GM18867 (cell line): ENCODE data around the gene TOP1.

Source experiments
- ATAC-seq: cut with Tn5 transposase; IDR thresholded peaks from one replicate; pipeline ENCODE4 v1.9.1; 2021; ENCODE audit warnings: mild to moderate bottlenecking, moderate library complexity; ENCODE audit not compliant: unreplicated experiment

Gene TOP1

DNA sequence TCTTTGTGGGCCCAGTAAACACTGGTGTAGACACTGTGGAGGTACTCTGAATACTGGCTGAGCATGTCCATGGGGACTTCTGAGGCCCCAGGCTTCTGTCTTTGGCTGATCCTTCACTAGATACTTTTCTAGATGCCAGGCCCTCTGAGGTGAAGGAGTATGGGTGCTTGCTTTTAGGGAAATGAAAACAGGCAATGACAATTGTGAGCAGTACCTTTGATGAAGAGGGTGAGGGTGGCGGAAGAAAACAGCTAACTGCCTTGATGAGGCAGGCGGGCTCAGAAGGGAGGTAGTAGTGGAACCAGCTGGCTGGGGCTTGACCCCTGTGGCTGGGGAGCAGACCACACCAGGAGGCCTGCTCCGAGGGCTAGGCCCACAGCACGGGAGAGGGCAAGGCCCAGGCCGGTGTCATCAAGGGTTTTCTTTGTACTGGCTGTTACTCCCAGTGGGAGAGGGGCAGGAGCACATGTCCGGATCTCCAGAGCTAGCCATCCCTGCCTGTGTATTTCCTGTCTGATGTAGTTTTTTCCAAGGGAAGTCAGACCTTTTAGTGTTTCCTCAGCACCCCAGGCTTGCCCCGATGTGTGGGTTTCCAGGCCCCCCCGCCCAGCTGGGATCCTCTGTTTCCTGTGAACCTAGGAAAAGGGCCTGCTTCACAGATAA, 112.7 kb downstream of the TOP1 start:
- ATAC-seq, result no peak

DNA sequence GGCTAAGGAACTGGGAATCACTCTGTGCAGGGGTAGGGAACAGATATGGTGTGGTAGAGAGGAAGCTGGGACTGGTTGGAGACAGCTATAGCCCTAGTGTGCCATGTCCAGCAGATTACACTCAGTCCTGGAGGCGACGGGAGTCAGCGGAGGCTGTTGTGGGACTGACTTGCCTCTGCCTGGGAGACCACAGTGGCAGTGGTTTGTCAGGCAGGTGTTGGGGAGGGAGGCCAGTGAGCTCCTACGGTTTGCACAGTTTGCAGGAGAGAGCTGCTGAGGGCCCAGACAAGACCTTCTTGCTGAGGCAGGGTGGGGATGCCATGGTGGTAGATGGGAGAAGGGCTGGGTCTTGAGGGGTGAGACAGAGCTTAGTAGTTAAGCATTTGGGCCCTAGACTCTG, 113.6 kb downstream of the TOP1 start:
- no peak for ATAC-seq

DNA sequence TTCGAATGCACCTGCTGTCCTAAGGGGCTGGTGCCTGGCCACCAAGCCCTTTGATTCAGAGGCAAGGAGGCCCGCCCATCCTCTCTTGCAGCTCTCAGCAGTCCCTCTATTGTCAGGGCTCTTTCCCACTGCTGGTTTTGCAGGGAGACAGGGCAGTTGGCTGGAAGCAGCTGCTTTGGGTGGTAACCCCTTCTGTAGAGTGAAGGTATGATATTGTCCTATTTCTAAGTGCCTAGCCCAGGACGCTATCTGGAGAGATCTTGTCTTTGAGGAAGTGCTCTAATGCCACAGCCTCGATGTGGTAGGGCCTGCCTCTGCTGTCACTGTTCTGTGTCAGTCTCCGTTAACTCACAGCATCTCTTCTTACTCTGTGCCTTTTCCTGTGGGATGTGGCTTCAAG, 114.3 kb downstream of the TOP1 start:
- no peak for ATAC-seq

DNA sequence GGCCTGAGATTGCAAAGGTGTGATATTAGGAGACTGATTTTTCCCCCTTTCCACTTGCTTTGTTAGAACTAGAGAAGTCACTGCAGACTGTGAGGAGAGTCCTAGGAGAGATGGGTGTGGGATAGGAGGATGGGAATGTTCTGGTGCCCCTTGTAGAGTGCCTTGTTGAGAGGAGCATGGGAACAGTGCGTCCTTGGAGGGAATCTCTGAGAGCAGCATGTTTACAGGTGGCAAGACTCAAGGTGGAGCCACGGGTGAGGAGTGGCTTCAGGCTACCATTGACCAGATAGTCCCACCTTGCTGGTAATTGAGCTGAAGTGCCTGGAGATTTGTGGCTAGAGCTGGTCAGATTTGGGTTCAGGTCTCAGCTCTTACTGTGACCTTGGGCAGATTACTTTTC, 114.7 kb downstream of the TOP1 start:
- ATAC-seq, result no peak

DNA sequence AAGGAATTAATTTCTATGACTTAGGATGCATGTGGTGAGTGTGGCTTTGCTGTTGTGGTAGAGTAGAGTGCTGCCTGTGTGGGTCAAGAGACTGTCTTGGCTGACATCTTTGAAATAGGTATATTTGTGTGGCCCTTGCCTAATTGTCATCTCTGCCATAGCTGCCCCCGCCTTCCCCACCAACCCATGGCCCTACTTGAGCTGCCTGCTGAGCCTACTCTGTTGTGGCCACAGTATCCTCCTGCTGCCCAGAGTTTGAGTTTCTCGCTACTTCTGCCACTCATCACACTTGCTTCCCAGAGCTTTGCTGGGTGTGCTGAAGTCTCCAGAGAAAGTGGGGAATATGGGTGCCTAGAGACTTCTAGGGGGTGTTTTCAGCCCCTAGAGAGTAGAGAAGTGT, 116.7 kb downstream of the TOP1 start:
- ATAC-seq, result no peak

DNA sequence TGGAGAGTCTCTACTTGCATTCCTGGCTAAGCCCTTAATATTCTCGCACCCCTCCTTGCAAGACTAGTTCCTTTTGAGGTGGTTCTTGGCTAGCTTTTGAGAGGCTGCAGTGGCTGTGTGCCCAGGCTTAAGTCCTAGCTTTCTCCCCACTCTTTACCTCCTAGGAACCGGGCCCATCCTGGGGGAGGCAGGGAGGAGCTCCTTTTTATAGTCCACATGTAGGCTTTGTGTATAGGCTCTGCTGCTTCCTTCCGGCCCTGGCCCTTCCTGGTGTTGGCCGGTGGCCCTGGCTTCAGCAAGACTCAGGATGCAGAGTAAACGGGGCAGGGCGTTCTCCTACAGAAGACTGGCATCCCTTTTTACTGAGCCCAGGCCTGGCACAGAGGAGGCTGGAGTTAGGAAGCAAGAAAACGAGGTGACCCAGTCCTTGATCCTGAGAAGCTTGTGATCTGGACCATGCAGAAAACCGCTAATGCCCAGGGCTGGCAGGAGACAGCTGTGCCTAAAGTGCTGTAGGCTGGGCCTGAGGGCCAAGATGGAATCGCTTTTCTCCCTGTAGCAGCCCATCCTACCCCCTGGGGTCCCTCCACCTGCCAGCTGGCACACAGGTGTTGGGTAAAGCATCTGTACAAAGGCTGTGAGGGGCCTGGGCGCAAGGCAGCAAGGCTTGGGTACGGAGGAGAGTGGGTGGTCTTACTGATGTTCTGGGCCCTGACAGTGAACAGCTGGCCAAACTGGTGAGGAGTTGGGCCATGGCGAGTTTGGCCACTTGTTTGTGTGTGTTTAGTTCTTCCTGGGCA, 117.4 kb downstream of the TOP1 start:
- no peak for ATAC-seq

DNA sequence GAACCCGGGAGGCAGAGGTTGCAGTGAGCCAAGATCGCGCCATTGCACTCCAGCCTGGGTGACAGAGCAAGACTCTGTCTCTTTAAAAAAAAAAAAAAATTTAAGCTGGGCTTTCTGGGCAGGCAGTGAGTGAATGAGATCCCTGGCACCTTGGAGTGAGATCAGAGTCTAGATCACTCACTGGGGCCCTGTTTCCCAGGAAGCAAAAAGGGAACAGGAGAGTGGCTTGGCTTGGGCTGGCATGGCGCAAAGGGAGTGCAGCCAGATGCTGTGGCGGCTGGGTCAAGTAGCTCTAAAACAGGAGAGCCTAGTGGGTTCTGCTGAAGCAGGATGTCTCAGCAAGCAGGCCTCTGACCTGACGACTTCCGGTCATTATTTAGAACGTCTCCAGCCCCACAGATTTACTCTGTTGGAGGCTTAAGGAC, 119.2 kb downstream of the TOP1 start:
- no peak for ATAC-seq

DNA sequence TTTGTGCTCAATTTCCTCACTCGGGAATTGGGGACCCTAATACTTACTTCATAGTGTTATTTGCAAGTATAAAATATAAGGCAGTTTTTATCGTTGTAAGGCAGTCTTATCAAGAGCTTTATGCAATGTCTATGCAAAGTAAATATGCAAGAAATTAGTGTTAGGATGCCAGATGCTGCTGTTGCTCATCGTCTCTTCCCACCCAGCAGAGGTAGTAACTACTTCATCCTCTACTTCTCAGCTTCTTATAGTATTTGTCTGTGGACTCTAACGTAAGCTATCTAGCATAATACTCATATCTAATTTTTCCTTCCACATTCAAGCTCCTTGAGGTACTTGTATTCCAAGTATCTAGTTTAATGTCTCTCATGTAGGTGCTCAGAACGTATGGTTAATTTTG, 120.3 kb downstream of the TOP1 start:
- no peak for ATAC-seq

DNA sequence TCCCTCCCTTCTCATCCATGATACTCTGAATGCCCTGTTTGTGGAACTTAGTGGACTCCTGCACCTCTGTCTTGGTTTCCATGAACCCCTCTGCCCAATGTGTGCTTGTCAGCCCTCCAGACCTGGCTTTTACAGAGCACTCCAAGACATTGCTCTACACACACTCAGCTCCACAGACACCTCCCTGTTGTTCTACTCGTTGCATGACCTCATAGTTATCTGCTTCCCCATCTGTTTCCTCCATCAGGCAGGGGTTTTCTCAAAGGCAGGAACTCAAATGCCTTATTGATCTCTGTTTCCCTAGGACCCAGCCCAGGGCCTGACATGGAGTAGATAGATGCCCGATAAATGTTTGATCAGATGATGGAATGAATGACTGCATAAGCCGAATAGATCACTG, 122.0 kb downstream of the TOP1 start:
- no peak for ATAC-seq

DNA sequence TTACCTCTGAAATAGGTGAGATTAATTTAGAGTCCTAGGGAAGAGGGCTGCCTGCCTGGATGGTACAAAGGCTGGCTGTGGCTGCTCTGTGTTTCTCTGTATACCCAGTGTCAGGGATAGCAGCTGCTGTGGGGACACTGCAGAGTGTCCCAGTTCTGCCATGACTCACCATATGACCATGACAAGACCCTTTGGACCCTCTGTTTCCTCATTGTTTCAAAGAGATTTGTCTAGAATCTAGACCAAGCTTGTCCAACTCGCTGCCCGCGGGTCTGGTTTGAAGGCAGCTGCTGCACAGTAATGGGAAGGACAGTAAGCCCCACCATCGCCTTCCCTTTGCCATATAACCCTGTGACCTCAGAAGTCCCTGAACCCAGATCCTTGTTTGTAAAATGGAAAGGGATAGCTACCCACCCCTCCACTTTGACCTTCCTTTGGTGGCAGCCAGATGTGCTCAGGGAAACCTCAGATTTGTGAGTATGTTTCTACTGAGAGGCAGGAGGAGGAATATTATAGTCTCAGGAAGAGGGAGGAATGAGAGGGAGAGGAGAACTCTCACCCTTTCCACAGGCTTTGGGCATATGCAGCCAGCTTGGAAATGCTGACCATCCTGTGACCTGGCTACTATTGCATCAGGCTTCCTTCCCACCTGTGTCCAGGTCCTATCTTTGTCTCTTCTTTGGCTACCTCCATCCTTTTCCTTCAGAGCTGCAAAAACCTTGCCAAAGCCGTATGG, 122.7 kb downstream of the TOP1 start:
- no peak for ATAC-seq

DNA sequence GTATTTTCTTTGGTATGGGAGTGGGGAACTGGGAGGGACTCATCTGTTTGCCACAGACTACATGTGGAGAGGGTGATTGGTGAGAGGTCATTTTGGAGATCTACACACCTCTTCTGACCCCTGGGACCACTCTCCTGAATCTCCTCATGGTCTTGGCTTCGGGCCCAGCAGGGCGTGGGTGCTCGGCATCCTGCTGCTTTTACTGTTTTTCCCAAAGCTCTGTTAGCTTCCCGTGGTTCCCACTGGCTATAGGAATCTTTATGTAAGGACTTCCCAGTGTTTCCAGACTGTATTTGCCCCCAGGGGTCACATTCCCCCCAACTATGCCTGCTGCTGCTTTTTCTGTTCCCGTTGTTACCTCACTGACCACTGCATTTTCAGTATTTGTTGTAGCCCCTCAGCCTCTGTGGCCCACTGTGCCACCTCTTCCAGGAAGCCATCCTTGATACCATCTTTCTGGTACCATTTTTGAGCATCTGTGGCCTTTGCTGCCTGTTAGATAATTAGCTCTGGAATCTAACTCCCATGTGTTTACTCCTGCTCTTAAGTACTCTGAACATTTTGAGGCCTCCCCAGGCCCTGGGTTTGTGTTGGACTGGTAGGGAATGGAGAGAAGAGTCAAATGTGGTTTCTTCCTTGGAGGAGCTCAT, 123.6 kb downstream of the TOP1 start:
- ATAC-seq, result no peak

DNA sequence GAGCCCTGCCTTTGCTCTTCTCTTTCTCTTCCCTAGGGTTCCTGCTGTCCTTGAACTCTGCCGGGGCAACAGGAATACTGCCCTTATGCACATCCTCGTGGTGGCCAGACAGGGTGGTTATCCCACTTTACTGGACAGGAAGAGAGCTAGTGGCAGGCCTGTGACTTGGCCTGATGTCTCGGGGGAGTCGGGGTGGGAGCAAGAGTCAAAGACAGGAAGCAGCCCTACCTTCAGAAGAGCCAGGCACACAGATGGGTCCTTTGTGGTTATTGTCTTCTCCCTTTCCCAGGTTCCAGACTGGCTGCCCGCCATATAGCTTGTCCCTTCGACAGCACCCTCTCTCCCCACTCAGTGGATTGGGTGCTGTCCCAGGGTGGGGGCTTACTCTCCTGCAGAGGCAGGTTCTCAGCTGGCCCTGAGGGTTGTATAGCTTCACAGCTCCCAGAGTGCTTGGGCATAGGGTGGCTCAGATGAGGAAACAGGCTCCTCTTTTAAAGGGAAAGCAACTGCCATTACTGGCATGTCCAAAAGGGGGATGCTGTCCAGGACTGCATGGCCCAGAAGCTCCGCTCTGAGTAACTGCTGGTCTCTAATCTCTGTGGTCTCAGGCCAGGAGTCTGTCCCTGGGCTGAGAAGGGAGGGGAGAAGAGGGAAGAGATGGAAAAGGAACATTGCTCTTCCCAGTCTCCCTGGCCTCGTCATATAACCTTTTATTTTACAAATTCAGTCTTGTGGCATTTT, 126.0 kb downstream of the TOP1 start:
- no peak for ATAC-seq

DNA sequence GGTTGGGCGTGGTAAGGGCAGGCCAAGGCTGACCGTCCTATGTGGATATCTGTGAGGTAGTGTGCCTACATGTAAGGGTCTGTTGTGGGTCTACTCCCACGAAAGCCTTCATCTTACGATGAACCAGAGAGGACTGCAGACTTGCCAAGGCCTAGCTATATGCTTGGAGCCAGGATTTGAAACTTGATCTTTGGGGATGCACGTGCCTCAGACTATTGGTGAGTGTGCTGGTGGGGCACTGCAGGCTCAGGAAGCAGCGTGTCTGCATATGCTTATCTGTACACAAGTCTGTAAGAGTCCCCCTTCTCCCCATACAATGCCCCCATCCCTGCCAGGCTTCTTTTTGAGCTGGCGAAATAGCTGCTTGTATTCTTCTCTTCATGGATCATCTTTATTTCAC, 126.6 kb downstream of the TOP1 start:
- no peak for ATAC-seq

DNA sequence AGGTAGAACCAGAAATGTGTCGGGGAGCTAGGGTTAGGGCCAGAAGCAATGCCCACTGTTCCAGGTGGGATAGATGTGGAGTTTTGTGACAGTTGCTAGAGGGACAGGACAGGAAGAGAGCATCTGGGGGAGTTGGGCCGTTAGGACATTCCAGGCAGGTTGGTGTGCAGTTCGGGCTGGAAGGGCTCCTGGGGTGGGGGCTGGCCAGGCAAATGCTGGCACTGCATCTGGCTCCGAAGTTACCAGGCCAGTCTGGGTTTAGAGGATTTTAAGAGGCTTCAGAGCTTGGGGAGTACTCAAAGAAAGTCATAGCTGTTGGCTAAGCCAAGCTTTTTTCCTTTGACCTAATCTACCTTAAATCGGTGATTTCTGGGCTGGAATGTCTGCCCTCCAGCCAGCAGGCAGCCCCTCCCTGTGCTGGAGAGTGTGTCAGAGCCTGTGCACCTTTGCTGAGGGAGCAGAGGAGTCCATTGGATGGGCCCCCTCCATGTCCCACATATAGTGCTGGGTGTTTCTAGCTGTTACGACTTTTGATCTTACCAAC, 129.5 kb downstream of the TOP1 start:
- no peak for ATAC-seq

DNA sequence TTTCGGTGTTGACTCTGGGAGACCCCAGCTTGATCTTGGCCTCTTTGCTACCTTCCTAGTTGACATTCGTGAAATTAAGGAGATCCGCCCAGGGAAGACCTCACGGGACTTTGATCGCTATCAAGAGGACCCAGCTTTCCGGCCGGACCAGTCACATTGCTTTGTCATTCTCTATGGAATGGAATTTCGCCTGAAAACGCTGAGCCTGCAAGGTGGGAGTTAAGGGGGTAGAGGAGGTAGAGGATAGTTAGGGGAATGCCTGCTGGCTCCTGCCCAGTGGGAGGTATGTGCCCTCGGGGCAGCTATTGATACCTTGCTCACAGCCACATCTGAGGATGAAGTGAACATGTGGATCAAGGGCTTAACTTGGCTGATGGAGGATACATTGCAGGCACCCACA, 130.9 kb downstream of the TOP1 start:
- ATAC-seq, result no peak

DNA sequence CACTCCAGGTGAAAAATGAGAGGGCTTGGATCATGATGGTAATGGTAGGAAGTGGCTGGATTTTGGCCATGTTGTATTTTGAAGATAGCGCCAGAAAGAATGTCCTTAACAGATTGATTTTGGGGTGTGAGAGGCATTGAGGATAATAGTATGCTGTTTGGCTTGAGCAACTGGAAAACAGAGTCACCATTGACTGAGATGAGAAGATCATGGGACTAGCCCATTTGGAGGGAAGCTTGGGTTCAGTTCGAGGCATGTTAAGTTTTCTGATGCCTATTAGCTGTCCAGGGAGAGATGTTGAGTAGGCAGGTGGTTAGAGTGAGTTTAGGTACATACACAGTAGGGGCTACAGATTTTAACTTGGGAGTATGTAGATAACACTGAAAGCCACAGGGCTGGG, 132.1 kb downstream of the TOP1 start:
- no peak for ATAC-seq

DNA sequence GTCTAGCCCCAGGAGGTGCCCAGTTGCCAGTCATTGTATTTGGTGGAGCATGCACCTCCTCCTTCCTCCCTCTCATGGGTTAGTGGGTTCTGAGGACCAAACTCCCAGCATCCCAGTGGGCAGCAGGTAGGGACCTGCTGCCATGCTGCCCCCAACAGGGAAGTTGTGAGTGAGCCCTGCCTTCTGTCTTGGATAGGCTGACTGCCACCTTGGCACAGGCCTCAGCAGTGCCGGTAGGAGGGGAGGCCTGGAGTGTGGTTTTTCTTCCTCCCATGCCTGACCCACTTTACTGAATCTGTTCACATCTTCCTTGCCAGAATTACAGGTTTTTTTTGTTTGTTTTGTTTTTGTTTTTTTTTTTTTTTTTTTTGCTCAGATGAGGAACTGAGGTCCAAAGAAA, 133.3 kb downstream of the TOP1 start:
- no peak for ATAC-seq

DNA sequence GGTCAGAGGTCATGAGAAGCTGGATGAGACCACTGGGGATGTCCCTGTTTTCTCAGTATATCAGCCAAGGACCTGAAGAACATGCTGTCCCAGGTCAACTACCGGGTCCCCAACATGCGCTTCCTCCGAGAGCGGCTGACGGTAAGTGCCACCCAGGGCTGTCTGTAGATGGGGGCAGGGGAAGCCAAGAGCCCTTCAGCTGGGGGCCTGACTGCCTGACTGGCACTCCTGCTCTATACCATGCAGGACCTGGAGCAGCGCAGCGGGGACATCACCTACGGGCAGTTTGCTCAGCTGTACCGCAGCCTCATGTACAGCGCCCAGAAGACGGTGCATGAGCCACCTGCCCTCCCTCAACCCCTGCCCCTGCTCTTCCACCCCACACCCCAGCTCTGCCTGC, 133.8 kb downstream of the TOP1 start:
- no peak for ATAC-seq

DNA sequence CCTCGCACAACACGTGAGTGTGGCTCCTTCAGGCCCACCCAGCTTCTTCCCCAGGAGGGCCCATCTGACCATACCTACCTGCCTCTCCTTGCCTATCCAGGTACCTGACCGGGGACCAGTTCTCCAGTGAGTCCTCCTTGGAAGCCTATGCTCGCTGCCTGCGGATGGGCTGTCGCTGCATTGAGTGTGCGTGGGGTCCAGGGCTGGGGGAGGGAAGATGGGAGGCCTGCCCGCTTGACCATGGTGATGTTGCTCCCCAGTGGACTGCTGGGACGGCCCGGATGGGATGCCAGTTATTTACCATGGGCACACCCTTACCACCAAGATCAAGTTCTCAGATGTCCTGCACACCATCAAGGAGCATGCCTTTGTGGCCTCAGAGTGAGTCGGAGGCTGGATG, 135.2 kb downstream of the TOP1 start:
- ATAC-seq, result no peak
